Thymus (tissue), 11 donors: ENCODE data around the gene CNOT4. TPM values are rescaled to one million over a fixed set of nuclear protein-coding genes. Genes with fewer than 3 reads are reported as not detected.
"Not testable (repeated sequence)": the region's sequence is repeated elsewhere in the genome, so short reads cannot be mapped to it uniquely, and the experiment has no call there.

Experiments
- DNase-seq, 9 donors: peaks; one replicate each; pipeline ENCODE4 v3.0.0-alpha.2; 2013; ENCODE audit warnings: low spot score in 9 of 9, low read depth in 6 of 9, missing footprints in 1 of 9
- H3K27ac ChIP-seq, 2 donors: one replicate each; pipeline ENCODE4 v1.5.1; 2013; ENCODE audit warnings: control low read depth in 1 of 2, low read depth in 1 of 2, low read length in 1 of 2, mild to moderate bottlenecking in 1 of 2, moderate library complexity in 1 of 2
- H3K27me3 ChIP-seq, 2 donors: one replicate each; pipeline ENCODE4 v1.5.1; 2013; ENCODE audit warnings: low read length in 1 of 2; ENCODE audit not compliant: control insufficient read depth in 2 of 2, insufficient read depth in 1 of 2
- H3K36me3 ChIP-seq, 2 donors: one replicate each; pipeline ENCODE4 v1.5.1; 2013; ENCODE audit warnings: low read length in 1 of 2, mild to moderate bottlenecking in 1 of 2, moderate library complexity in 1 of 2; ENCODE audit not compliant: control insufficient read depth in 2 of 2, insufficient read depth in 2 of 2
- H3K4me1 ChIP-seq, 2 donors: one replicate each; pipeline ENCODE4 v1.5.1; 2013; ENCODE audit warnings: low read length in 2 of 2; ENCODE audit not compliant: control insufficient read depth in 2 of 2, insufficient read depth in 2 of 2
- H3K4me3 ChIP-seq, 2 donors: one replicate each; pipeline ENCODE4 v1.5.1; 2013; ENCODE audit warnings: low read length in 2 of 2, control low read depth in 1 of 2, mild to moderate bottlenecking in 1 of 2
- H3K9me3 ChIP-seq, 2 donors: one replicate each; pipeline ENCODE4 v1.5.1; 2013; ENCODE audit warnings: low read length in 1 of 2, mild to moderate bottlenecking in 1 of 2; ENCODE audit not compliant: control insufficient read depth in 2 of 2, insufficient read depth in 1 of 2
- WGBS: extraction: QIAGEN DNeasy Blood & Tissue Kit; methylation state at CpG from one replicate; pipeline ENCODE4 v1.1.7; 2013; 5-methylcytosine and 5-hydroxymethylcytosine counted together
- polyA plus RNA-seq: library from polyadenylated mRNA; stranded (reverse); fragments of 200-250 nt; gene quantifications from one replicate; pipeline ENCODE4 v1.2.3, GENCODE V29; 2013
- total RNA-seq: library from RNA; stranded (reverse); fragments of 120-200 nt; gene quantifications from one replicate; pipeline ENCODE4 v1.2.4, GENCODE V29; 2013
- donor health status: healthy.

The CNOT4 gene
- total and polyA plus RNA-seq, 2 donors: 6.3 to 12.8 TPM

GRCh38 chr7:135449436-135449835, 60.5 kb downstream of the CNOT4 start:
- no peaks in the 10 kb centered on the region for H3K4me1 ChIP-seq
- no peaks in the 10 kb centered on the region for H3K27me3 ChIP-seq

DNA sequence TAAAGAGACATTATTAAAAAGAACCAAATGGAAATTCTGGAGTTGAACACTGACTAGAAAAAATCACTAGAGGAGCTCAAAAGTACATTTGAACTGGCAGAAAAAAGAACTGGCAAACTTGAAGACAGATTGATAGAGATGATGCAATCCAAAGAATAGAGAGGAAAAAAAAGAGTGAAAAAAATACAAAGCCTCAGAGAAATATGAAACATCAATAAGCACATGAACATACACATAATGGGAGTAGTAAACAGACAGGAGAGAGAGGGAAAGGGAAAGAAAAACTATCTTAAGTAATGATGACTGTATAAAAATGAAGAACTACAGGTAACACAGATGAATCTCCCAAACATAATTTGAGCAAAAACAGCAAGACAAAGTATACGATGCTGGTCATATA, 61.1 kb downstream of the CNOT4 start:
- DNase-seq: no peak
- H3K9me3 ChIP-seq: peaks cover 0 to 1% of the 10 kb centered on the region in 2 donors
- no peaks in the 10 kb centered on the region for H3K27me3 ChIP-seq
- H3K27ac ChIP-seq: no peak overlapping the region
- H3K4me1 ChIP-seq: no peaks in the 10 kb centered on the region
- 98% methylated on average over 1 of the region's 1 CpG for WGBS
- no peak overlapping the region for H3K4me3 ChIP-seq
- peaks cover 0 to 4% of the 10 kb centered on the region in 2 donors for H3K36me3 ChIP-seq

More at GRCh38 chr7:135449436-135449835, 60.5 kb downstream of the CNOT4 start:
- no peak for DNase-seq
- Histone ChIP-seq H3K36me3 (peaks cover 0 to 1% of the 10 kb centered on the region in 2 donors), H3K9me3 (peaks cover 0 to under 1% of the 10 kb centered on the region in 2 donors), H3K4me3 (no peak overlapping the region), H3K27ac (no peak overlapping the region)

DNA sequence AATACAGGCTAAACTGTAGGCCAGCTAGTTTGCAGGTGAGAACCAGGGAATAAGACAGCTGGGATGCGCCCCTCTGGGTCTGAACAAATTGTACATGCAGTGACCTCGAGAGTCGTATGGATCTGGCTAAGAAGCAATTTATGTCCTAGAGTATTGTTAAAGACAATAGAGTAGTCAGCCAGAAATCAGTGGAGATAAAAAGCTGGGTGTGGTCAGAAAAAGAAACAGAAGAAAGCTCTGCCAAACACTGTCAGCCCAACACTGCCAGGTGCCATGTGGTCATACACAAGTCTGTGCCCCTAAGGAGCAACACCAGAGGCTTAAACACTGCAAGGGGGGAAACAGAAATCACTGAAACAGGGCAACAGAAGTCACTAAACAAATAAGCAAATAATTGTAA, 62.2 kb downstream of the CNOT4 start:
- peaks cover 0 to 4% of the 10 kb centered on the region in 2 donors for H3K36me3 ChIP-seq
- no peaks in the 10 kb centered on the region for H3K4me1 ChIP-seq
- no peaks in the 10 kb centered on the region for H3K27me3 ChIP-seq
- no peak for DNase-seq
- H3K9me3 ChIP-seq: peaks cover 0 to 1% of the 10 kb centered on the region in 2 donors
- no peak overlapping the region for H3K4me3 ChIP-seq
- 93% methylated on average over 3 of the region's 3 CpGs for WGBS
- no peak overlapping the region for H3K27ac ChIP-seq

DNA sequence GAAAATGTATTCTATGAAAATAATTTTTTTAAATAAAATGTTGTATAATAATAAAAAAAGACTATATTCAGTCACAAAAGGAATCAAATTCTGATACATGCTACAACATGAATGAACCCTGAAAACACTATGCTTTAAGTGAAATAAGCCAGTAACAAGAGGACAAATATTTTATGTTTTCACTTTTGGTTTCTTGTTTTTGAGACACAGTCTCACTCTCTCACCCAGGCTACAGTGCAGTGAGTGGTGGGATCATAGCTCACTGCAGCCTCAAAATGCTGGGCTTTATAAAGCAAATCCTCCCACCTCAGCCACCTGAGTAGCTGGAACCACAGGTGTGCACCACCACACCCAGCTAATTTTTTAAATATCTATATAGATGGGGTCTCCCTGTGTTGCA, 64.2 kb downstream of the CNOT4 start:
- Histone ChIP-seq H3K4me1 (no peaks in the 10 kb centered on the region), H3K9me3 (peaks cover 0 to 1% of the 10 kb centered on the region in 2 donors), H3K4me3 (no peak overlapping the region), H3K27ac (no peak overlapping the region), H3K36me3 (peaks cover 0 to 4% of the 10 kb centered on the region in 2 donors), H3K27me3 (no peaks in the 10 kb centered on the region)
- no peak for DNase-seq

- H3K27me3 ChIP-seq, H3K9me3 ChIP-seq, H3K4me1 ChIP-seq, H3K36me3 ChIP-seq, H3K4me3 ChIP-seq, H3K27ac ChIP-seq, DNase-seq: not testable (repeated sequence)
- WGBS: 98% methylated on average over 2 of the region's 2 CpGs
These were observed 64.6 kb downstream of the CNOT4 start for GRCh38 chr7:135445266-135445665.

DNA sequence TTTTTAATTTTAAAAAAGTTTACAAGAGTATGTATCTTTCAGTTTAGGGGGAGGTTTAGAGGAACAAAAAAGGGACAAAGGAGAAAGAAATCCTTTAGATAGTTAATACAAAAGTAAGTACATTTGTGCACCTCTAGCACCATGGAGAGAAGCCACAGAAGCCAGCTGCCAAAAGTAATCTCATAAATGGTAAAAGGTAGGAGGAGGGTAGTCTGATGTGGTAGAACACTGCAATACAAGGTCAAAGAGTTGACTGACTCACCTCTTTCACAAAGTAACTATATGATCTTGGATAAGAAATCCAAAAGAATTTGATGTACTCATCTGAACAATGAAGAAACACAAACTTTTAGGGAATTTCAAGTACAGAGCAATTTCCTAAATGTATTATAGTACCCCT, 68.1 kb downstream of the CNOT4 start:
- Histone ChIP-seq H3K36me3 (peaks cover 4 to 9% of the 10 kb centered on the region in 2 donors), H3K4me3 (no peak overlapping the region), H3K27me3 (no peaks in the 10 kb centered on the region), H3K4me1 (no peaks in the 10 kb centered on the region), H3K9me3 (peaks cover 0 to 1% of the 10 kb centered on the region in 2 donors), H3K27ac (no peak overlapping the region)
- DNase-seq: peak in 2 of 9 donors; percentile 1 to 13

DNA sequence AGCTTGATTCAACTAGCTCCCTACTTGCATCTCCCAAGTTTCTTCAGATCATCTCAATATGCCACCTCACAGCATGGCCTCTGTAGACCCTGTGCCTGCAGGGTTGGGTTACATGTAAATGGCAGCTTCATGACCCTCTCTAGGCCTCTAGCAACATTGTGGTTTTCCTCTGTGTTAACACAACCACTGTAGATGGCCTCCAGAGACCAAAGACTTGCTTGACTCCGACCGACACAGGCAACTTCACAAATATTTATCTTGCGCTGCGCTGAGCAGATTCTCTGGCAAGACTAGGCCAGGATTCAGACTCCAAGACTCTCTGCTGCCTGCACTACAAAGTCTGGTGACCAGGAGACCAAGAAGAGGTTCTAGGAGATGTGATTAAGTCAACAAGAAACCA, 75.9 kb downstream of the CNOT4 start:
- H3K27me3 ChIP-seq: no peaks in the 10 kb centered on the region
- no peak for DNase-seq
- H3K27ac ChIP-seq: no peak overlapping the region
- no peak overlapping the region for H3K4me3 ChIP-seq
- 99% methylated on average over 4 of the region's 4 CpGs for WGBS
- peaks cover 2 to 22% of the 10 kb centered on the region in 2 donors for H3K36me3 ChIP-seq
- no peaks in the 10 kb centered on the region for H3K9me3 ChIP-seq
- H3K4me1 ChIP-seq: peaks cover 0 to 2% of the 10 kb centered on the region in 2 donors

GRCh38 chr7:135430626-135431025, 79.3 kb downstream of the CNOT4 start:
- Histone ChIP-seq H3K4me3 (no peak overlapping the region), H3K9me3 (no peaks in the 10 kb centered on the region), H3K36me3 (peaks cover 2 to 12% of the 10 kb centered on the region in 2 donors), H3K27me3 (no peaks in the 10 kb centered on the region), H3K4me1 (peaks cover 0 to 2% of the 10 kb centered on the region in 2 donors), H3K27ac (no peak overlapping the region)
- DNase-seq: no peak
- WGBS: 98% methylated on average over 1 of the region's 1 CpG

DNA sequence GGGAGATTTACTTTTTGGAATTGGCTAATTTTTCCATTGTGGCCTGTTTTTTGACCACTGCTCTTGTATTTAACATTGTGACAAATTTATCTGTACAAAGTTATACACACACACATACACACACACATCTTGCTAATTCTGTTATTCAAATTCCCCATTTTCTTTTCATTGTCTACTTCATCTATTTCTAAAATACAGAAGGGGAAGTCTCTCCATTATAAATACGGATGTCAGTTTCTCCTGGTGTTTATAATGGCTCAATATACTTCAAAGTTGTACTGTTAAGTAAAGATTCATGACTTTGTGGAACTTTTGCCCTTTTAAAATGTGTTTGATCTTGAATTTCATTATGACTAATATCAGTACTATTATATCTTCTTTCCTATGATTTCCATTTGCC, 81.0 kb downstream of the CNOT4 start:
- 88% methylated on average over 1 of the region's 1 CpG for WGBS
- no peaks in the 10 kb centered on the region for H3K27me3 ChIP-seq
- no peaks in the 10 kb centered on the region for H3K9me3 ChIP-seq
- peaks cover 0 to 2% of the 10 kb centered on the region in 2 donors for H3K4me1 ChIP-seq
- H3K4me3 ChIP-seq: no peak overlapping the region
- H3K36me3 ChIP-seq: peaks cover 2 to 6% of the 10 kb centered on the region in 2 donors
- no peak for DNase-seq
- H3K27ac ChIP-seq: no peak overlapping the region

DNA sequence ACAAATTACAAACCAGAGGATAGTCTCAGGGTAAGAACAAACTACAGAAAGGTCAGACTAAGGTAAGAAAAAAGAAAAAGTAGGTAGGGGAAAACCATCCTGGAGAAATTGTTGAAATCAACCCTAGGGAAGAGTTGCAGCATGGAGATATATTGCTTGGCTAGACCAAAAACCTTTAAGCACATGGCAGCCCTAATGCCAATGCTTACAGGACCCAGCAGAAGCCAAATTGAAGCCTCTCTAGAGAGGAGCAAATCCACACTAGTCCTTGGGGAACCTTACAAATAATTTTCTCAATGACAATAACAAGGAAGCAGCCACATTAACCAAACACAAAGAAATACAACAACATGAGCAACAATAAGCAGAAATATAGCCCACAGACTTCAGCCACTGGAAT, 81.9 kb downstream of the CNOT4 start:
- no peaks in the 10 kb centered on the region for H3K27me3 ChIP-seq
- no peak overlapping the region for H3K27ac ChIP-seq
- no peak for DNase-seq
- no peak overlapping the region for H3K4me3 ChIP-seq
- H3K36me3 ChIP-seq: peaks cover 2 to 5% of the 10 kb centered on the region in 2 donors
- peaks cover 0 to 2% of the 10 kb centered on the region in 2 donors for H3K4me1 ChIP-seq
- no peaks in the 10 kb centered on the region for H3K9me3 ChIP-seq
